Measurements from ENCODE around the gene FBXO31.
A peak's percentile ranks its signal among the peaks of the same experiment; 100 is the strongest.

FBXO31 gene, protein sequence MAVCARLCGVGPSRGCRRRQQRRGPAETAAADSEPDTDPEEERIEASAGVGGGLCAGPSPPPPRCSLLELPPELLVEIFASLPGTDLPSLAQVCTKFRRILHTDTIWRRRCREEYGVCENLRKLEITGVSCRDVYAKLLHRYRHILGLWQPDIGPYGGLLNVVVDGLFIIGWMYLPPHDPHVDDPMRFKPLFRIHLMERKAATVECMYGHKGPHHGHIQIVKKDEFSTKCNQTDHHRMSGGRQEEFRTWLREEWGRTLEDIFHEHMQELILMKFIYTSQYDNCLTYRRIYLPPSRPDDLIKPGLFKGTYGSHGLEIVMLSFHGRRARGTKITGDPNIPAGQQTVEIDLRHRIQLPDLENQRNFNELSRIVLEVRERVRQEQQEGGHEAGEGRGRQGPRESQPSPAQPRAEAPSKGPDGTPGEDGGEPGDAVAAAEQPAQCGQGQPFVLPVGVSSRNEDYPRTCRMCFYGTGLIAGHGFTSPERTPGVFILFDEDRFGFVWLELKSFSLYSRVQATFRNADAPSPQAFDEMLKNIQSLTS

DNA sequence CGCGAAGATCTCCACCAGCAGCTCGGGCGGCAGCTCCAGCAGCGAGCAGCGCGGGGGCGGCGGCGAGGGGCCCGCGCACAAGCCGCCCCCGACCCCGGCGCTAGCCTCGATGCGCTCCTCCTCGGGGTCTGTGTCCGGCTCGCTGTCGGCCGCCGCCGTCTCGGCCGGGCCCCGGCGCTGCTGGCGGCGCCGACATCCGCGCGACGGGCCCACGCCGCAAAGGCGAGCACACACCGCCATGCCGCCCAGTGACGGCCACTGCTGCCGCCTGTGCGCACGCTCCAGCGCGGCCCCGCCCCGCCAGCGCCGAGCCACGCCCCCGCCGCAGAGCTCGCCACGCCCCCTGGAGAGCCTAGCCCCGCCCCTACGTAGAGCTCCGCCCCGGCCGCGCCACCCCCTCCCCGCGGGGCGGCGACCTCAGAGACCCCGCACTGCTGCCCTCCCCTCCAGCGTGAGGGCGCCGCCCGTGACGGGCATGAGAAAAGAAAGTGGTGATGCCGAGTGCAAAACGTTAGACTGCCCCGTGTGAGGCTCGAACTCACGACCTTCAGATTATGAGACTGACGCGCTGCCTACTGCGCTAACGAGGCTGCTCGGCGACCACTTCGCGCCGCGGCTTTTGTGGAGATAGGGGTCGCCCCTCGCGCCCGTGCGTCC, at the start of gene FBXO31:
Gene FBXO31 (minus strand): TSS at position 272 of the 657 bp plus-strand sequence. CDS start 32 bp downstream, at position 240.
- Mint-ChIP-seq H3K27me3 (no peaks in the 10 kb centered on the region), H3K4me3 (peak within 1 kb of the TSS; percentile 89), H3K9me3 (ENCODE audit: low read depth) (no peaks in the 10 kb centered on the region), H3K4me1 (ENCODE audit: low read depth) (peaks cover 58% of the 10 kb centered on the region), H3K27ac (peak within 1 kb of the TSS; percentile 94), H3K36me3 (peaks cover 2% of the 10 kb centered on the region)

DNA sequence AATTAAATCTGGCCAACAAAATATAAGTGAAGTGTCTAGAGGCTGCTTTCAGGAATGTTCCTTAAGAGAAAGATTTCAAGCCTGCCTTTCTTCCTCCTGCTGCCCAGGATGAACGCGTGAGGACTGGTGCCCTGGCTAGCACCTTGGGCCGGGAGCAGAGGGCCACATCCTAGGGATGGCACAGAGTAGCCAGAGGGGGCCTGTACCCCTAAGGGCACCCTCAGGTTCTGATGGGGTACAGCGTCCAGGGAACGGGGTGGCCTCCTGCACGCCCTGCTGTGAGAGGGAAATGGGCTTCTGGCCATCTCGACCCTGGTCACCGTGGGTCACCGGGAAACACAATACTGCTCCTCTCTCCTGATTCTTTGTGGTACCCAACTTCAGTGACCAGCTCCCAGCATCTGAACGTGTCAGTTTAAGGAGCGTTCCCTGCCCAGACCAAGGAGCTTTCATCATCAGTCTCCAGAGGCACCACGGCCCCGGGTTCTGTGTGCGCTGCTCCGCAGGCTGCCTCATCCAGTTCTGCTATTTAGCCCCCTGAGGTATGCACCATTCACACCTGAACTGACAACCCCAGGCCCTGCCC, 48.8 kb upstream of the FBXO31 start:
- no peaks in the 10 kb centered on the region for H3K27me3 Mint-ChIP-seq
- H3K36me3 Mint-ChIP-seq, result peaks cover 2% of the 10 kb centered on the region
- H3K4me3 Mint-ChIP-seq, result no peak overlapping the region
- no peak overlapping the region for H3K27ac Mint-ChIP-seq
- H3K4me1 Mint-ChIP-seq (ENCODE audit: low read depth), result peaks cover 22% of the 10 kb centered on the region
- no peaks in the 10 kb centered on the region for H3K9me3 Mint-ChIP-seq (ENCODE audit: low read depth)

DNA sequence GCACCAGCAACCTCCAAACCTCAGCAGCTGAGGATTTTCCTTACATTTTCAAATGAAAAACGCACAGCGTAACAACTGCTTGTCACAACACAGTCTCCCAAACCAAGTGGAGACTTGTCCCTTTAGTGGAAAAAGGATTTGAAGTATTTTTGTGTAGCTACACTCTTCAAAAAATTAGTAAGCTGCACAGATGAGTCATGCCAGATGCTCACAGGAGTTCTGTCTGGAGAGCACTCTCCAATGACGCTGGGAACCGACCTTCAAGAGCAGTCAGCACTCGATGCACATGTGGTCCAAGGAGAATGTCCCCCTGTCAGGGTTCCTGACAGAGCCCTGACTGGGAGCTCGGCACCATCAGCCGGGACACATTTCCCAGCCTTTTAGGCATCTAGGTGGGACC, 48.4 kb upstream of the FBXO31 start:
- Mint-ChIP-seq H3K4me3 (no peak overlapping the region), H3K36me3 (peaks cover 2% of the 10 kb centered on the region), H3K9me3 (ENCODE audit: low read depth) (no peaks in the 10 kb centered on the region), H3K4me1 (ENCODE audit: low read depth) (peaks cover 20% of the 10 kb centered on the region), H3K27ac (no peak overlapping the region), H3K27me3 (no peaks in the 10 kb centered on the region)

DNA sequence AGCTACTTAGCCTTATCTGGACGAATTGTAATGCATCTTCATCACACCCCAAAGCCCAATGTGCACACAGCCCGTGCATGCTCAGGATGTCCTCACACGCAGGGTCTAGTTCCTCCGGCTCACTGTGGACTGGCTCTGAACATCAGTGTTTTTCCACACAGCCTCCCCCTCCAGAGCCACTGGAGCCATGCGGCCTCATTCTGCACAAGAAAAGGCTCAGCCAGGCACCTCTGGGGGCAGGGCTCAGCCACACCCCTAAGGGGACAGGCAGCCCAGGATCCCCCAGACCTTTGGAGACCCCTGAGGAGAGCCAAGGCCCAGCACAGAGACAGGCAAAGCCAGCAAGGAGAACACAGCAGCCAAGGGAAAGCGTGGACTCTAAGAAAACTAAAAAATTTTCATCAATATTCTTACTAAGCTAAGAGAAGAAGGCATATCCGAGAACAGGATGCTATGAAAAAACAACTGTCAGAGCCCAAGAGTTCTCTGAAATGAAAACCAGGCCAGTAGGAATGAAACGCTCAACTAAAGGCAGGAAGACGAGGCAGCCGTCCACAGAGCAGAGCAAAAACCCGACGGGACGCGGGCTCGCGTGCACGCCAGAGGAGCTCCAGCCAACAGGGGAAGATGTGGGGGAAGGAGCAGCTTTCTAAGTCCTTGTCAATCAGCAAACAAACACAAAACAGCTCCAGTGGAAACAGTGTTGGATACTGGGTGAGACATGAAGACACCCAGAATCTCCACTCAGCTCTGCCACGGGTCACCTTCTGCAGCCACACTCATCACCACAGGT, 43.0 kb upstream of the FBXO31 start:
- no peaks in the 10 kb centered on the region for H3K9me3 Mint-ChIP-seq (ENCODE audit: low read depth)
- H3K27me3 Mint-ChIP-seq, result no peaks in the 10 kb centered on the region
- peaks cover 4% of the 10 kb centered on the region for H3K36me3 Mint-ChIP-seq
- no peak overlapping the region for H3K4me3 Mint-ChIP-seq
- no peak overlapping the region for H3K27ac Mint-ChIP-seq
- no peaks in the 10 kb centered on the region for H3K4me1 Mint-ChIP-seq (ENCODE audit: low read depth)

DNA sequence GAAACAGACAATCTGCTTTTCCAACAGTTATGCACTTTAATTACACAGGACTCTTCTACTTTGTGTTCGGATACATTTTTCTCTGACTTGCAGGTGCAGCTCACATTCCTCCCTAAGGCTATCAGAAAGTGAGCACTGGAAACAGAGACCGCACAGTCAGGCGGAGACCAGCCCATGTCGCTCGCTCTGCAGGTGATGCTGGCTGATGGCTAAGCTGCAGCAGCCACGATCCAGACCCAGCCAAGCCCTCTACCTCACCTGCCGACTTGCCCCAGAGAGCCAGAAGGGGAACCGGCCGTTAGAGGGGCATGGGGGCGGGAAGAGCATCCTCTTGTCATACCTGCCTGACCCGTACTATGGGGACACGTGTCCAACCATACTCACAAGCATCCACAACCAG, 42.4 kb upstream of the FBXO31 start:
- Mint-ChIP-seq H3K36me3 (peaks cover 4% of the 10 kb centered on the region), H3K27ac (no peak overlapping the region), H3K9me3 (ENCODE audit: low read depth) (no peaks in the 10 kb centered on the region), H3K27me3 (no peaks in the 10 kb centered on the region), H3K4me1 (ENCODE audit: low read depth) (no peaks in the 10 kb centered on the region), H3K4me3 (no peak overlapping the region)

DNA sequence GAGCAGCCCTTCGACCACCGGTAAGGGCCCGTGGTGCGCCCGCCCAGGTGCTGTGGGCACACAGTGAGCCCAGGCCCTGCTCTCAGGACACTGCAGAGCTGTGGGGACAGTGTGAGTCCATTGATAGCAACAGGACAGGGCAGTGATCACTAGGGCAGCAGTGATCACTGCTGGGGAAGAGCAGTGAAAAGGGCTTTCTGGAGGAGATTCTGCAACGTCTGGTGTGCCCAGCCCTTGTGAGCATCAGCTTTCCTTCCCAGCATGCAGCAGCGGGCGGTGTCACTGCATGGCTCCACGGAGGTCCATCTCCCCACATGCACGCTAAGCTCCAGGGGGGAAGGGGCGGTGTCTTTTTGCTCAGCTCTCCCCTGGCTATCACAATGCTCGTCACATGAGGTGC, 40.7 kb upstream of the FBXO31 start:
- no peaks in the 10 kb centered on the region for H3K4me1 Mint-ChIP-seq (ENCODE audit: low read depth)
- H3K36me3 Mint-ChIP-seq, result peaks cover 7% of the 10 kb centered on the region
- no peak overlapping the region for H3K27ac Mint-ChIP-seq
- H3K27me3 Mint-ChIP-seq, result no peaks in the 10 kb centered on the region
- H3K4me3 Mint-ChIP-seq, result no peak overlapping the region
- no peaks in the 10 kb centered on the region for H3K9me3 Mint-ChIP-seq (ENCODE audit: low read depth)

DNA sequence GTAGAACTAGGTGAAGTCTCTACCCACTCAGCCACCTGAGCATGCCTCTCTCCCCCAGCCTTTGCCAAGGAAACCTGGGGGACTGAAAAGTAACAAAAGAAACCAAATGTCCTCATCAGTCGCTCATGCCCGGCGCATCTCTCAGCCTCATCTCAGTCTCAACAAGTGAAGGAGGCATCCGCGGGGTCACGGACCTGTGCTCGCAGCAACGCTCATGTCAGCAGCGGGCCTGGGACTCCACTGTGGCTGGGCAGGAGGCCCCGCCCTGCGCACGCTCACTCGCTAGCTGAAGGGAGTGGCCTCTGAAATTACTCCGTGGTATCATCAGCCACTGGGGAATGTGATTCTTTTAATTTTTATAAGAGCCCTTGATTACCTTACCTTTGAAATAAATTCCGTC, 39.9 kb upstream of the FBXO31 start:
- no peak overlapping the region for H3K27ac Mint-ChIP-seq
- no peaks in the 10 kb centered on the region for H3K27me3 Mint-ChIP-seq
- H3K36me3 Mint-ChIP-seq, result peaks cover 7% of the 10 kb centered on the region
- no peaks in the 10 kb centered on the region for H3K4me1 Mint-ChIP-seq (ENCODE audit: low read depth)
- no peak overlapping the region for H3K4me3 Mint-ChIP-seq
- no peaks in the 10 kb centered on the region for H3K9me3 Mint-ChIP-seq (ENCODE audit: low read depth)

DNA sequence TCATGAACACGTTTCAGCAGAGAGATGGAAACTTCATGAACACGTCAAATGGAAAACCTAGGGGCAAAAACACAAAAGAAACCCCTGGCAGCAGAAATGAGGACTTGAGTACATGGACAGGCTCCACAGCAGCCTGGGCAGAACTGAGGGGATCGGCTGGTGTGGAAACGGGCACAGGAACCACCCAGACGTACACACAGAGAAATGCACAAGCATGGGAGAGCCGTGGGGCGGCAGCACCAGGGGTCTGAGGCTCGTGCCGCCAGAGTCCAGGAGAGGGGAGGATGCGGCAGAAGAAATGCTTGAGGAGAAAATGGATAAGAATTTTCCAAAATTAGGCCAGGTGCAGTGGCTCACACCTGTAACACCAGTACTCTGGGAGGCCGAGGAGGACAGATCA, 38.5 kb upstream of the FBXO31 start:
- H3K9me3 Mint-ChIP-seq (ENCODE audit: low read depth), result no peaks in the 10 kb centered on the region
- H3K36me3 Mint-ChIP-seq, result peaks cover 7% of the 10 kb centered on the region
- no peaks in the 10 kb centered on the region for H3K27me3 Mint-ChIP-seq
- H3K4me3 Mint-ChIP-seq, result no peak overlapping the region
- no peak overlapping the region for H3K27ac Mint-ChIP-seq
- no peaks in the 10 kb centered on the region for H3K4me1 Mint-ChIP-seq (ENCODE audit: low read depth)

DNA sequence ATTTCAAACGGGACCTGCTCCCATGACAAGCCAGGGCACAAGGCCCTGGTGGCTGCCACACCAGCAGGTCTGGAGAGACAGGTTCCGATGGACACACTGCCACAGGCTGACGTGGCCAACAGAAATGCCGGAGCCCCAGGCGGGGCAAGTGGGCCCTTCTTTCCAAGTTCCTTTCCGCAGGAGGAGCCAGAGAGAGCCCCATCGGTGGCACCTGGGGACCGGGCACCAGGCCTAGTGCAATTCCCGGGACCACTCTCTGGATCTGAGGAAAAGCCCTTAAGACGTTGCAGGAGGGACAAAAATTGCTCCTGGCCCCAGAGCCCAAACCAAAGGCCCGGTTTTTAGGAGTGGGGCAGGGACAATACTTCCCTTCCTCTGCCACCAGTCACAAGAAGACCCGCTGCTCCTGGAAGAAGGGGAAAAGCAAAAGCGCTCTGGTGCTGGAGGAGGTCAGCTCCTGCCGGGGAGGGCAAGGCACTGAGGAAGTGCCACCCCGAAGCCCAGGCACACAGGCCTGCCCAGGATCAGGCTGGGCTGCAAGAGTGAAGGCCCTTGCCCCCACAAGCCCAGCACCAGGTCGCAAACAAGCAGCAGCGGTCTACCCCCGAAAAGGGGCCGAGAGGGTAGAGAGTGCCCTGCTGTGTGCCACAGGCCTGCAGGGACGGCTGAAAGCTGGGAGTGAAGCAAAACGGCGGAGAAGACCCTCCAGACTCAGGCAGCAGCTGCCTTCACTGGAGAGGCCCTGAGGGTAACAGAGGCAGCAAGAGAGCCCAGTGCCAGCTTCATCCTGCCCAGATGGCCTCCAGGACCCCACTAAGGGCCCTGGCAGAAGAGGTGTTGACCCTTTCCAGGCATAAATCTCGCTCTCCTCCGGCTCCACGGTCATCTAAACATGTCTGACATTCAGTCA, 37.7 kb upstream of the FBXO31 start:
- no peak overlapping the region for H3K4me3 Mint-ChIP-seq
- H3K36me3 Mint-ChIP-seq, result peaks cover 7% of the 10 kb centered on the region
- no peaks in the 10 kb centered on the region for H3K9me3 Mint-ChIP-seq (ENCODE audit: low read depth)
- no peak overlapping the region for H3K27ac Mint-ChIP-seq
- no peaks in the 10 kb centered on the region for H3K4me1 Mint-ChIP-seq (ENCODE audit: low read depth)
- no peaks in the 10 kb centered on the region for H3K27me3 Mint-ChIP-seq

DNA sequence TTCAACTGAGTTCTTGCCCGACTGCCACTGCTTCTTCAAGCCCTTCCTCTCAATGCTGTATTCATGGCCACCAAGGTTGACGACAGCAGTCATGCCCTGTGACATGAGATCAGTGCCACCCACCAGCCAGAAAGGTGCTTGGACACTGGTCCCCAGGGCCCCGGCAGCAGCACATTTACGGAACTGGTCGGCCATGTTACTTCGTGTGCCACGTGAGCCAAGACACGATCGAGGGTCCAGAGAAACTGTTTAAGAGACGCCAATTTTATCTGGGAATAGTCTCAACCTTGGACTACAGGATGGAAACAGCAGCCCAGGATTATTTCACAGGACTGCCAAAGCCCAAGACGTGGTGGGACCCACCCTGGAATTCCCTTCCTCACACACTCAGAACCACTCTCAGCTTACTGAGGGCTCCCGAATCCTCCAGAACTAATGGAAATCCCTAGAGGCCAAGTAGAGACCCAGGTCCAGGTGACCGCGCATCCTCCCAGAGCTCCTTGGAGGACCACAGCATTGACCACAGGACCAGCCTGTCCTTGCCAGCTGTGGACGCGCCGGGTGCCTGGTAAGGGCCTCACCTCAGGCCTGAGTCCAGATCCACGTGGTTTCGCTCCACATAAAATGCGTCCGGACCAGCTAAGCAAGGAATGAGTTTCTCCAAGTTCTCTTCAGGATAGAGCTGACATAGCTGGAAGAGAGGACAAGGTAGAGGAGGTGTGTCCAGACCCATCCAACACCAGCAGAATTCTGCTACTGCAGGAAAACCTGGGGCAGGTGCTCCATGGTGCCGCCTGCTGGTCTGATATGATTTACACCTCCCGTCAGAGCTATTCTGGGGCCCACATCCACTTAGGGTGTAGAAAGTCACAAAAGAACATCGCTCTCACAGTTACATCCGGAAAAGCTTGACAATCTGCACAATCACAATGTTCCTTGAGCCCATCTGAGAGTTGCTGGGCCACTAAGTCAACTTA, 36.7 kb upstream of the FBXO31 start:
- Mint-ChIP-seq H3K4me3 (no peak overlapping the region), H3K27me3 (no peaks in the 10 kb centered on the region), H3K27ac (no peak overlapping the region), H3K9me3 (ENCODE audit: low read depth) (no peaks in the 10 kb centered on the region), H3K36me3 (peaks cover 7% of the 10 kb centered on the region), H3K4me1 (ENCODE audit: low read depth) (no peaks in the 10 kb centered on the region)

DNA sequence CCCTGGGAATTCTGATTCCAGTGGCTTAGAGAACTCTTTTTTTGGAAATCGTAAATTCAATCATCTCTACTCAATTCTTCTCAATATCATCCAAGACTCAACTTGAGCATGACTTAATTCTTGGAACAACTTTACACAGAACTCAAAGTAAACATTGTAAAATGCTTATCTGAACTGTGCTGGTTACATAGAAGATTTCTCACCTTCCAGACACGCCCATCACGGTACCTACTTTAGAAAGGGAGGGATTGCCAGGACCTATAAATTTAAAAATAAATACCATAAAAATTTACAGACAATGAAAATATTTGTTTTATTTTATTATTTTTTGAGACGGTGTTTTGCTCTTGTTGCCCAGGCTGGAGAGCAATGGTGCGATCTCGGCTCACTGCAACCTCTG, 35.1 kb upstream of the FBXO31 start:
- H3K27ac Mint-ChIP-seq, result no peak overlapping the region
- H3K4me3 Mint-ChIP-seq, result no peak overlapping the region
- no peaks in the 10 kb centered on the region for H3K4me1 Mint-ChIP-seq (ENCODE audit: low read depth)
- H3K9me3 Mint-ChIP-seq (ENCODE audit: low read depth), result no peaks in the 10 kb centered on the region
- peaks cover 7% of the 10 kb centered on the region for H3K36me3 Mint-ChIP-seq
- no peaks in the 10 kb centered on the region for H3K27me3 Mint-ChIP-seq

DNA sequence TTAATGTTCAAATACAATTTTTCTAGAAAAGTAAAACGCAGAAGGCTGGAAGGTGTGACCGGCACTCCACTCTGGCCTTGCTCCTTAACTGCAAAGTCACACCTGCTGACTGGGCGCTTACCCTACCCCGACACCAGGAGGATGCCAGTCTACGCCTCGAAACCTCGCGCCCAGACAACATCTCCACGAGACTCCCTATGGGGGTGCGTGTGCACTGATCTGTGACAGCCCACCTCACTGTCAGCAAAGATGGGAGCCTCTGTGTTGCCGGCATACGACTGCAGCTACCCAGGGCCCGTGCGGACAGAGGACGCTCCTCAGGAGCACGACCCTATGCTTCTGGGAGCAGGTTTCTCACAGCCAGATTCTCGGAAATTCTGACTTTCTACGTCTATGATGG, 34.6 kb upstream of the FBXO31 start:
- Mint-ChIP-seq H3K27ac (no peak overlapping the region), H3K4me3 (no peak overlapping the region), H3K27me3 (no peaks in the 10 kb centered on the region), H3K4me1 (ENCODE audit: low read depth) (no peaks in the 10 kb centered on the region), H3K36me3 (peaks cover 7% of the 10 kb centered on the region), H3K9me3 (ENCODE audit: low read depth) (no peaks in the 10 kb centered on the region)

DNA sequence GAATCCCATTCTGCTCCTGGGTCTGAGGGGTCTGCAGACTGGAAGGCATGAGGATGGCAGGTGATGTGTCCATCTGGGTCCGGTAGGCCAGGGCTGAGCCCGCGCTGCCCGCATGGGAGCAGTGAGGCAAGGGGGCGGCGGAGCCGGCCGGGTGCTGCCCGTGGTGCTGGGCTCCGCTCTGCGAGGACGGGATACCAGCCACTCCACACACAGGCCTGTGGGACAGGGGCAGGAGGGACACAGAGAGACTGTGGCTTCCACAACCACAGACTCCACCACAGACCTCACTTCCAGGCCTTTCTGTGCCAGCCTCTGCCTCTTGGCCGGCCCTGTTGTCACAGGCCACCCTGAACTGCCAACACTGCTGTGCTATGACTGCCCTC, 33.9 kb upstream of the FBXO31 start:
- no peak overlapping the region for H3K27ac Mint-ChIP-seq
- H3K27me3 Mint-ChIP-seq, result no peaks in the 10 kb centered on the region
- no peaks in the 10 kb centered on the region for H3K4me1 Mint-ChIP-seq (ENCODE audit: low read depth)
- H3K9me3 Mint-ChIP-seq (ENCODE audit: low read depth), result no peaks in the 10 kb centered on the region
- H3K4me3 Mint-ChIP-seq, result no peak overlapping the region
- H3K36me3 Mint-ChIP-seq, result peaks cover 7% of the 10 kb centered on the region
